Measurements from ENCODE around the gene ITIH3. TPM values are rescaled to one million over a fixed set of nuclear protein-coding genes. Genes with fewer than 3 reads are reported as not detected.

The ITIH3 gene
- total RNA-seq, 1 donor from 2014 or later = 2.1 TPM

DNA sequence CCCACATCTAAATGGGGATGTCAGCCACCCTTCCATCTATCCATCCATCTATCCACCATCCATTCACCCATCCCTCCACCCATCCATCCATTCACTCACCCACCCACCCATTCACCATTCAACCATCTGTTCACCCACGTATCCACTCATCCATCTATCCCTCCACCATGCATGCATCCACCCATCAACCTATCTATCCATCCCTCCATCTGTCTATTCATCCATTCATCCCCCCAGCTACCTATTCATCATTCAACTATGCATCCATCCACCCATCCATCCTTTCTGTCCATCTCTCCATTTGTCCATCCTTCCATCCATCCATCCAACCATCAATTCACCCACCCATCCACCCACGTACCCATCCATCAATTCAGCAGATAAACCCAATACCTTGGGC lies 14.6 kb downstream of the ITIH3 start:
- no peak overlapping the region for H3K27ac ChIP-seq (ENCODE audit: low read depth, low read length)
- H3K4me1 ChIP-seq (ENCODE audit: control insufficient read depth in 3 of 3, insufficient read depth in 3 of 3, low read length in 3 of 3) = peaks cover 0 to 4% (median 2%) of the 10 kb centered on the region in 3 donors
- H3K9ac ChIP-seq (ENCODE audit: low read depth in 1 of 3, low read length in 3 of 3) = no peak overlapping the region
- peaks cover 8 to 13% (median 8%) of the 10 kb centered on the region in 3 donors for H3K36me3 ChIP-seq (ENCODE audit: control insufficient read depth in 3 of 3, insufficient read depth in 3 of 3, low read length in 3 of 3)
- no peaks in the 10 kb centered on the region for H3K9me3 ChIP-seq (ENCODE audit: control insufficient read depth in 3 of 3, low read length in 3 of 3)
- no peaks in the 10 kb centered on the region for H3K27me3 ChIP-seq (ENCODE audit: control insufficient read depth in 3 of 3, insufficient read depth in 3 of 3, low read length in 3 of 3)
- no peak overlapping the region for H3K4me3 ChIP-seq (ENCODE audit: low read length in 3 of 3)

DNA sequence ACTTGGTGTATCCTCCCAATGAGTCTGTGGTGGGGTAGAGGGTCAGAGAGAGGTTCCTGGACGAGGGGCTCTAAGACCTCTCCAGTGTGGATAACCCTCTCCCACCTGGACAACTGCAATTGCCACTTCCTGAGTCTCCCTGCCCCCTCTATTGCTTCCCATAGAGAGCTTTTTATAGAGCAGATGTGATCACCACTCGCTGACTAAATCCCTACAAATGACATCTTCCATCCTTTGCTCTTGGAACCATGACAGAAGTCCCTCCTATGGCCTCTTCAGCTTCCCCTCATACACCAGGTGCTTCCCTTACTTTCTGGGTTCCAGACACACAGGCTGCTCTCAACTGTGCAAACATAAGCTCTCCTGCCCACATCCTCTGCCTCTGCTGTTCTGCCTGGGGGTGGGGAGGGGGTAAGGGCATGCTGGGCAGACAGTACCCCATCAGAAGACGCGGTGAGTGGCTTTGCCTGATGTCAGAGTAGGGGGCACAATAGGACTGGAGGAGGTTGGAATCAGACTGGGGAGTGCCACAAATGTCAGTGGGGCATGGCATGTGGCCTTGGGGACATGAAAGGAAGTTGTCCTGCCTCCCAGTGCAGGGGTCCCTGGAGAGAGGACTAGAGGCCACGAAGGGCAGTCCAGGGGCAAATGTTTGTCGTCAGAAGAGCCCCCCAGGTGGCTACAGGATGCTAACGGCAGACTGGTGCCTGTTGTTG lies 15.2 kb downstream of the ITIH3 start:
- Histone ChIP-seq H3K4me3 (ENCODE audit: low read length in 3 of 3) (no peak overlapping the region), H3K36me3 (ENCODE audit: control insufficient read depth in 3 of 3, insufficient read depth in 3 of 3, low read length in 3 of 3) (peaks cover 8 to 14% (median 8%) of the 10 kb centered on the region in 3 donors), H3K27me3 (ENCODE audit: control insufficient read depth in 3 of 3, insufficient read depth in 3 of 3, low read length in 3 of 3) (no peaks in the 10 kb centered on the region), H3K4me1 (ENCODE audit: control insufficient read depth in 3 of 3, insufficient read depth in 3 of 3, low read length in 3 of 3) (peaks cover 0 to 4% (median 2%) of the 10 kb centered on the region in 3 donors), H3K27ac (ENCODE audit: low read depth, low read length) (no peak overlapping the region), H3K9me3 (ENCODE audit: control insufficient read depth in 3 of 3, low read length in 3 of 3) (no peaks in the 10 kb centered on the region), H3K9ac (ENCODE audit: low read depth in 1 of 3, low read length in 3 of 3) (no peak overlapping the region)

DNA sequence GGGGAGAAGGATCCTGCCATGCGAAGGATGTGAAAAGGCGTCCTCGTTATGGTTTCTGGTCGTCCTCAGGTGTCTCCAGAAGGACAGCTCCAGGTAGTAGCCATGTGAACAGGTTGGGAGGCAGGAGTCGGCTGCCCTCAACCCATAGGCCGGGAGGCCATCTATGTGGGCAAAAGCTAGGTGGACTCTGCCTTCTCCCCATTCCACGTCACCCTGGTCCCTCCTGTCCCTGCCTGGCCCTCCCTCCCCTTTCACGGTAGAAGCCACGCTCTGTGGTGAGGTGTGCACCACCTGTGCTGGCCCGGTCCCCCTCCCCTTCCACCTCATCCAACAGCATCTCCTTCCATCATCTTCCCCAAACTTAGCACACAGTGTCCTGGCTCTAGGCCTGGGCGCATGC lies 16.3 kb downstream of the ITIH3 start:
- Histone ChIP-seq H3K27ac (ENCODE audit: low read depth, low read length) (no peak overlapping the region), H3K4me3 (ENCODE audit: low read length in 3 of 3) (no peak overlapping the region), H3K27me3 (ENCODE audit: control insufficient read depth in 3 of 3, insufficient read depth in 3 of 3, low read length in 3 of 3) (no peaks in the 10 kb centered on the region), H3K4me1 (ENCODE audit: control insufficient read depth in 3 of 3, insufficient read depth in 3 of 3, low read length in 3 of 3) (peaks cover 0 to 4% (median 2%) of the 10 kb centered on the region in 3 donors), H3K36me3 (ENCODE audit: control insufficient read depth in 3 of 3, insufficient read depth in 3 of 3, low read length in 3 of 3) (peaks cover 9 to 18% (median 10%) of the 10 kb centered on the region in 3 donors), H3K9me3 (ENCODE audit: control insufficient read depth in 3 of 3, low read length in 3 of 3) (no peaks in the 10 kb centered on the region), H3K9ac (ENCODE audit: low read depth in 1 of 3, low read length in 3 of 3) (no peak overlapping the region)

DNA sequence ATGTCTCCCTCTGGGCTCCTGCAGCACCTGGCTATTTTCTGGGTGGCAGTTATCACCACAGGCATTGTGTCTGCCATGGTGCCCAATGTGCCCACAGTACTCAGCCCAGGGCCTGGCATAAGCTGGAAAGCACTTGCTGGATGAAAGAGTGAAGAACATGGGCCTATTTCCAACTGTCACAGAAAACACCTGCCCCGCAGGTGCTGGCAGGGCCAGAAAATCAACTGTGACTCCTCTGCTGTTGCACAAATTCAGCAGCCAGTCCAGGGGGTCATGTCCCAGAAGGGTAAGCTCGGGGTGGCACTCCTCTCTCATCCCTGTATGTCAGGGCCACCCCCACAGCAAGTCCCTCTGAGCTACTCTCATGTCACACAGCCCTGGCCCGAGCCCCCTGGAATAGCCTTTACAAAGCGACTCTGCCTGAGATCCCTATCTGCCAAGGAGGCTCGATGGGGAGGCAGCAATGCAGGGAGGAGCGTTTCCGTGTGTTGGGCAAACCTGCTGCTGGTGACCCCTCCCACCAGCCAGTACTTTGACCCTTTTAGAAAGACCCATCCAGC lies 16.9 kb downstream of the ITIH3 start:
- Histone ChIP-seq H3K36me3 (ENCODE audit: control insufficient read depth in 3 of 3, insufficient read depth in 3 of 3, low read length in 3 of 3) (peaks cover 15 to 24% (median 16%) of the 10 kb centered on the region in 3 donors), H3K27ac (ENCODE audit: low read depth, low read length) (no peak overlapping the region), H3K9ac (ENCODE audit: low read depth in 1 of 3, low read length in 3 of 3) (no peak overlapping the region), H3K4me1 (ENCODE audit: control insufficient read depth in 3 of 3, insufficient read depth in 3 of 3, low read length in 3 of 3) (peaks cover 0 to 4% (median 2%) of the 10 kb centered on the region in 3 donors), H3K27me3 (ENCODE audit: control insufficient read depth in 3 of 3, insufficient read depth in 3 of 3, low read length in 3 of 3) (no peaks in the 10 kb centered on the region), H3K4me3 (ENCODE audit: low read length in 3 of 3) (no peak overlapping the region), H3K9me3 (ENCODE audit: control insufficient read depth in 3 of 3, low read length in 3 of 3) (no peaks in the 10 kb centered on the region)

DNA sequence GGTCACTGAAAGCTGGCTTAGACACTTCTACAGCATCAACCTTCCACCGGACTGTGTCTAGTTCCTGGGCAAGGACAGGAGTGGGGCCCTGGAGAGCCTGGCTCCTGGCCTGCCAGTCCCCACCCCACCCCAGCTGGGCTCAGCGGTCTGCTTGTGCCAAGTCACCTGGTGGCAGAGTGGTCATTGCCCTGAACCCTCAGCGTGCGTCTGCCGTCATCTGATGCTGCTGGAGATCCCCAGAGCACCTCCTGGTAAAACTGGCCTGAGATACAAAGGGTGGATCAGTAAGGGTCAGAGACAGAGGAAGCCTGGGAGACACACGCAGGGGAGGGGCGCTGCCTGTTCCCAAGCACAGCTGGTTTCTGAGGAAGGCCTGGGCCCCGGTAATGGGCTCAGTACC lies 19.2 kb downstream of the ITIH3 start:
- Histone ChIP-seq H3K9me3 (ENCODE audit: control insufficient read depth in 3 of 3, low read length in 3 of 3) (no peaks in the 10 kb centered on the region), H3K9ac (ENCODE audit: low read depth in 1 of 3, low read length in 3 of 3) (no peak overlapping the region), H3K4me3 (ENCODE audit: low read length in 3 of 3) (no peak overlapping the region), H3K4me1 (ENCODE audit: control insufficient read depth in 3 of 3, insufficient read depth in 3 of 3, low read length in 3 of 3) (peaks cover 0 to 4% (median 2%) of the 10 kb centered on the region in 3 donors), H3K27ac (ENCODE audit: low read depth, low read length) (no peak overlapping the region), H3K36me3 (ENCODE audit: control insufficient read depth in 3 of 3, insufficient read depth in 3 of 3, low read length in 3 of 3) (peaks cover 35 to 47% (median 39%) of the 10 kb centered on the region in 3 donors), H3K27me3 (ENCODE audit: control insufficient read depth in 3 of 3, insufficient read depth in 3 of 3, low read length in 3 of 3) (no peaks in the 10 kb centered on the region)

DNA sequence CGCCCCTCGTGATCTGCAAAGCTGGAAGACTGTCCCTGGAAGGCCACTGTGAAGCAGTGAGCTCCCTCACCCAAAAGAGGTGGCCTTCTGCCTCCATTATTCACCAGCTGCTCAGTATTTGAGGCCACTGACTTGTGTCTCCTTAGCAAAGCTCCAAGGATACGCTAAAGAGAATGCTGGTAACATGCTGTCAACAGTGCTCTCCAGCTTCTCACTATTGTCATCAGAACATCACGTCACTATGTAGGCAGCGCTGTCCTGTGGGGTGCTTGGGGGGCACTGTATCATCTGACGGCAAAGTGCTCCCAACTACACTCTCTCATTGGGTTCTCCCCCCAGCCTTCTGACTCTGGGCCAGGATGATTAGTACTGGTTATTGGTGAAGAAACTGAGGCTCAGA lies 21.6 kb downstream of the ITIH3 start:
- Histone ChIP-seq H3K4me3 (ENCODE audit: low read length in 3 of 3) (no peak overlapping the region), H3K9me3 (ENCODE audit: control insufficient read depth in 3 of 3, low read length in 3 of 3) (no peaks in the 10 kb centered on the region), H3K27ac (ENCODE audit: low read depth, low read length) (no peak overlapping the region), H3K4me1 (ENCODE audit: control insufficient read depth in 3 of 3, insufficient read depth in 3 of 3, low read length in 3 of 3) (peaks cover 8 to 13% (median 11%) of the 10 kb centered on the region in 3 donors), H3K27me3 (ENCODE audit: control insufficient read depth in 3 of 3, insufficient read depth in 3 of 3, low read length in 3 of 3) (no peaks in the 10 kb centered on the region), H3K9ac (ENCODE audit: low read depth in 1 of 3, low read length in 3 of 3) (no peak overlapping the region), H3K36me3 (ENCODE audit: control insufficient read depth in 3 of 3, insufficient read depth in 3 of 3, low read length in 3 of 3) (peaks cover 54 to 71% (median 59%) of the 10 kb centered on the region in 3 donors)

DNA sequence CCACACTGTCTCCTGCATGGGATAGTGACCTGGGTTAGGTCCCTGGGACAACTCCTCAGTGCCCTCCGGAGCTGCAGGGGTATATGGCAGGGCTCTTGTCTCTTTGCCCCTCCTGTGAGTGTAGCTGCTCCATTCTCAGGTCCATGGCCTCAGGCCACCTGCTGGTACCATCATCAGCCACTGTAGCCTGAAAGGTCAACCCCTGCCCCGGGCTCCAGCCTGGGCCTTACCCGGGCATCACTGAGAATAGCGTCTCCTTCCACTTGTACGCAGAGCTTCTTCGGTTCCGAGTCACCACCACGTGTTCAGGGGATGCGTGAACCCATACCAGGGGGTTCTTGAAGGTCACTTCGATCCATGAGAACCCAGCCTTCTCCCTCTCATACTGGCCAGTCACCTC lies 22.1 kb downstream of the ITIH3 start:
- H3K36me3 ChIP-seq (ENCODE audit: control insufficient read depth in 3 of 3, insufficient read depth in 3 of 3, low read length in 3 of 3) = peaks cover 57 to 75% (median 64%) of the 10 kb centered on the region in 3 donors
- no peak overlapping the region for H3K4me3 ChIP-seq (ENCODE audit: low read length in 3 of 3)
- H3K27me3 ChIP-seq (ENCODE audit: control insufficient read depth in 3 of 3, insufficient read depth in 3 of 3, low read length in 3 of 3) = no peaks in the 10 kb centered on the region
- no peak overlapping the region for H3K27ac ChIP-seq (ENCODE audit: low read depth, low read length)
- peaks cover 8 to 13% (median 11%) of the 10 kb centered on the region in 3 donors for H3K4me1 ChIP-seq (ENCODE audit: control insufficient read depth in 3 of 3, insufficient read depth in 3 of 3, low read length in 3 of 3)
- H3K9me3 ChIP-seq (ENCODE audit: control insufficient read depth in 3 of 3, low read length in 3 of 3) = no peaks in the 10 kb centered on the region
- H3K9ac ChIP-seq (ENCODE audit: low read depth in 1 of 3, low read length in 3 of 3) = no peak overlapping the region

DNA sequence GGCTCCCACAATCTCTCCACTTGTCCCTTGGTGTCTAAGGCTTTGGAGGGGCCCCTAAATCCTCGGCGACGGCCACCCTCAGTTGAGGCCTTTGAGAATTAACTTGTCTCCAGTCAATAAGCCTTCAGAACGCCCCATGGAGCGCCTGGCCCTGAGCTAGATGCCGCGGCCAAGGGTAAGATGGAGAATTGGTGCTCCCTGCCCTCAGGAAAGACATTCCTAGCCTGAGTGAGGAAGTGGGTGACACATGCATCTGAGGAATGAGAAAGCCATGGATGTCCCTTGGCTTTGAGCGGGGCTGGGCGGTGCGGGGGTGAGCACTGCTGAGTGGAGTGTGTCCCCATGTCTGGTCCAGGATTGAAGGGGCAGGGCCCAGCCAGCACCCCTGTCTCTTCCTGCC lies 22.6 kb downstream of the ITIH3 start:
- H3K9me3 ChIP-seq (ENCODE audit: control insufficient read depth in 3 of 3, low read length in 3 of 3) = no peaks in the 10 kb centered on the region
- no peak overlapping the region for H3K9ac ChIP-seq (ENCODE audit: low read depth in 1 of 3, low read length in 3 of 3)
- H3K36me3 ChIP-seq (ENCODE audit: control insufficient read depth in 3 of 3, insufficient read depth in 3 of 3, low read length in 3 of 3) = peaks cover 59 to 78% (median 66%) of the 10 kb centered on the region in 3 donors
- no peak overlapping the region for H3K4me3 ChIP-seq (ENCODE audit: low read length in 3 of 3)
- H3K27me3 ChIP-seq (ENCODE audit: control insufficient read depth in 3 of 3, insufficient read depth in 3 of 3, low read length in 3 of 3) = no peaks in the 10 kb centered on the region
- H3K4me1 ChIP-seq (ENCODE audit: control insufficient read depth in 3 of 3, insufficient read depth in 3 of 3, low read length in 3 of 3) = peaks cover 8 to 13% (median 11%) of the 10 kb centered on the region in 3 donors
- no peak overlapping the region for H3K27ac ChIP-seq (ENCODE audit: low read depth, low read length)

DNA sequence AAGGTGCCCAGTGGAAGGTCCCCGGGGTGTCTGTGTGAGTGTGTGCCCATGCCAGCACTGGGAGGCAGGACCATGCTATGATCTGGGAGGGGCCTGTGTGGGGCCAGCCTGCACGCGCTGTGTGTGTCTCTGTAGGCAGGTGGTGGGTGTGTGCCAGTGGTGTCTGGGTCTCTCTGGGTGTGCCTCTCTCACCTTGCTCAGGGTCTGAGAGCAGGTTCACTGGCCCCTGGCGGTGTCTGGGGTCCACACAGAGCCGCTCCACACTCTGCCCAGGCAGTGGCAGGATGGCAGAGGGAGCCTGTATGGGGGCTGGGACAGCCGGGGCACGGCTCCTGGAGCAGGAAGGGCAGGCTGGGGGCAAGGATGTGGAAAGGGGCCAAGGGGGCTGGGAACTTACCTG lies 23.3 kb downstream of the ITIH3 start:
- Histone ChIP-seq H3K36me3 (ENCODE audit: control insufficient read depth in 3 of 3, insufficient read depth in 3 of 3, low read length in 3 of 3) (peaks cover 65 to 84% (median 72%) of the 10 kb centered on the region in 3 donors), H3K4me3 (ENCODE audit: low read length in 3 of 3) (no peak overlapping the region), H3K9me3 (ENCODE audit: control insufficient read depth in 3 of 3, low read length in 3 of 3) (no peaks in the 10 kb centered on the region), H3K27ac (ENCODE audit: low read depth, low read length) (no peak overlapping the region), H3K27me3 (ENCODE audit: control insufficient read depth in 3 of 3, insufficient read depth in 3 of 3, low read length in 3 of 3) (no peaks in the 10 kb centered on the region), H3K4me1 (ENCODE audit: control insufficient read depth in 3 of 3, insufficient read depth in 3 of 3, low read length in 3 of 3) (peaks cover 8 to 13% (median 11%) of the 10 kb centered on the region in 3 donors), H3K9ac (ENCODE audit: low read depth in 1 of 3, low read length in 3 of 3) (no peak overlapping the region)

DNA sequence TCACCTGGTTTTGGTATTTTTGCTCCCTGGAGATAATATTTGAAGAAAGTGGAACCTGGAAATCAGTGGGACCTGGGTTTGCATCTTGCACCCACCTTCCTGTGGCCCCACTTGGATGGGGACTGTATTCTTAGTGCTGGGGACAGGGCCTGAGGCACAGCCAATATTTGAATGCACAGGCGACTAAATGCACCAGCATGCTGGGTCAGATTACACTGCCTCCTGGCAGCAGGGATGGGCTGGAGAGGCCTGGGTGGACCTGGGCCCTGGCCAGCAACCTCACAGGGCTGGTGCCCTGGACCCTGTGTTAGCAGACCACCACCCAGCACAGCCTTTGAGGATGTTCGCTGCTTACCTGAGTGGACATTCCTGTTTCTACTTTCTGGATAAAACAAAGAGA lies 25.3 kb downstream of the ITIH3 start:
- Histone ChIP-seq H3K4me3 (ENCODE audit: low read length in 3 of 3) (no peak overlapping the region), H3K36me3 (ENCODE audit: control insufficient read depth in 3 of 3, insufficient read depth in 3 of 3, low read length in 3 of 3) (peaks cover 78 to 91% (median 84%) of the 10 kb centered on the region in 3 donors), H3K27ac (ENCODE audit: low read depth, low read length) (no peak overlapping the region), H3K9ac (ENCODE audit: low read depth in 1 of 3, low read length in 3 of 3) (peak overlapping the region in 1 of 3 donors; percentile 25), H3K9me3 (ENCODE audit: control insufficient read depth in 3 of 3, low read length in 3 of 3) (no peaks in the 10 kb centered on the region), H3K4me1 (ENCODE audit: control insufficient read depth in 3 of 3, insufficient read depth in 3 of 3, low read length in 3 of 3) (peaks cover 8 to 13% (median 11%) of the 10 kb centered on the region in 3 donors), H3K27me3 (ENCODE audit: control insufficient read depth in 3 of 3, insufficient read depth in 3 of 3, low read length in 3 of 3) (no peaks in the 10 kb centered on the region)

All from skeletal muscle tissue (tissue), 4 donors.